GM23248 (cell line): Measurements from ENCODE around the gene GPC1.

ENCODE experiments used
- EZH2 ChIP-seq: fragments of 200-600 bp; sonication (generic); IDR thresholded peaks from 2 replicates; pipeline ENCODE4 v1.6.1; 2018; ENCODE audit warnings: antibody characterized with exemption, mild to moderate bottlenecking; ENCODE audit not compliant: insufficient read depth, poor library complexity, severe bottlenecking
- EZH2phosphoT487 ChIP-seq: fragments of 200-600 bp; sonication (generic); IDR thresholded peaks from 2 replicates; pipeline ENCODE4 v1.6.1; 2018; ENCODE audit warnings: antibody characterized with exemption, moderate library complexity, mild to moderate bottlenecking, low read depth; ENCODE audit not compliant: insufficient read depth

DNA sequence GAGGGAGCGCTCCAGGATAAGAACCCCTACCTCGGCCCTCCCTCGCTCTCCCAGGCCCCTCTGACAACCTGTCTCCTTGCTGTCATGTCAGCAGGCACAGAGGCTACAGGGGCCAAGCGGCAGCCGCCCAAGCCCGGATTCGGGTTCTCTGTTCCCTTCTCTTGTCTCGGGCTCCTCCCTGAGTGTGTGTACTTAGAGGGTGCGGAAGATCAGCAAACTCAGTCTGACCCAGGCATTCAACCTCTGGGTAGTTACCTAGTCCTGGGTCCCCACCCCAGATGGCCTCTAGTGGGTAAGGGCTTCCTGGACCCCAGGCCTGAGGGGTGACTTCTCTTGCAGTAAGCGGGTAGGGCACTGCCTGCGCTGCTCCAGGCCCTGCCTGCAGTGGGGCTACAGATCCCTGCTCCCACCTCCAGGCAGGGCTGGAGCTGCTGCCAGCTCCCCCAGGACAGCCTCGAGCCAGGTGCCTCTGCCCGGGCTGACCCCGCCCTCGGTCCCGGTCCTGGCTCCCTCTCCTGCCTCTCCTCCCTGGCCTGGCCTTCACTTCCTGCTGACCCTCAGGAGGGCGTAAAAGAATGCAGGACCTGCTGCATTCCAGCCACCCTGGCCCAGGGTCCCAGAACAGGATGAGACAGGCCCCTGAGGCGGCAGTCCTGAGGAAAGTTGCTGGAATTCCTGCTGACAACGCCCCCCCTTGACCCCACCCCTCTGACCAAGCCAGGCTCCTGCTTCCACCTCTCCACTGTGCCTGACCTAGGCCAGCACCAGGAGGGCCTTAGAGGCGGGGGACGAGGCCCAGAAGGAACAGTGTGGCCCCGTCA is 22.0 kb downstream of the GPC1 start:
- TF ChIP-seq EZH2phosphoT487, result no peak
- TF ChIP-seq EZH2, result no peak
